Purkinje cell (primary cell): Measurements from ENCODE around the gene C1QTNF5. TPM values are rescaled to one million over a fixed set of nuclear protein-coding genes. Genes with fewer than 3 reads are reported as not detected.

Experiments used
- polyA plus RNA-seq: library from polyadenylated mRNA; unstranded; fragments of >200 nt; fragmentation: Nextera tagmentation; gene quantifications from 2 replicates; pipeline ENCODE4 v1.2.1, GENCODE V29; 2014

C1QTNF5 gene
- not detected in 2 replicates for polyA plus RNA-seq

GRCh38 chr11:119340335-119341221 is at the start of gene C1QTNF5:
Gene C1QTNF5 (minus strand): TSS chr11:119340883. CDS start chr11:119340397, 486 bp downstream.

DNA sequence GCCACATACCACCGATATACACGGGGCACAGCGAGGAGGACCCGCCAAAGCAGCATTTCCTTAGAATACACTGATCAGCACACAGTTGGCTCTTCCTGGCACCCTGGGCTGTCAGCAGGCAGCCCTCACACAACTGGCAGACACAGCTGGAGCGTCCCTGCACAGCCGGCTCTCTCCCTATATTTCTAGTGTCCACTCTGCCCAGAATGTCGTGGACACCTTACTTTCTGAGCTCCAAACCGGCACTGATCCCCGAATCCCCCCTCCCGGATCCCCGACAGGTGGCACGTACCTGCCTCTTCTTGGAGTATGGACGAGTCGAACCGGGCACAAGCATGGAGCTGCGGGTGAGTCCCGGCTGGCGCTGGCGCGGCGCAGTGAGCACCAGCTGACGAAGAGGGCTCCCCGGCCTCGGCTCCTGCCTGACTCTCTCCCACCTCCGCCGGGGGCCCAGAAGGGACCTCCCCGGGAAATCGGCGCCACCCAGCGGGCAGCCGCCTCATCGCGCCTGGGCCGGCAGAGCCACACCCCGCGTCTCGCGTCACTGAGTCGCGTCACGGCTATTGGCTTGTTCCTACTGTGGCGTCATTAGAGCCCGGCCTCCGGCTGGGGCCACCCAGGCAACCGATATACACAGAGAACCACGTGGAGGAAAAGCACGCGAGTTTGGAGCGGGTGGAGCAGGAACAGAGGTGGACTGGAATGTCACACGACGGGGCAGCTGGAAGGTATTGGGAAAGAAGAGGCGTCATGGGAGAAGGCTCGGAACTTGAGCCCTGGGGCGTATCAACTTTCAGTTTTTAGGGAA is 40.7 kb upstream of the C1QTNF5 start, which contains the start of gene USP2:
Gene USP2, minus strand, starts transcription at position 510 of the 808 bp plus-strand sequence. CDS start 8,210 bp downstream, outside the sequence.

GRCh38 chr11:119346605-119347004 is 5.9 kb upstream of the C1QTNF5 start, which contains the start of gene MFRP:
Gene MFRP (minus strand): TSS chr11:119346705. CDS start chr11:119346513, 192 bp downstream.

GRCh38 chr11:119334174-119334930 is 6.3 kb downstream of the C1QTNF5 start, which contains the start of gene RNF26:
Gene RNF26 (plus strand): TSS chr11:119334527. CDS start chr11:119335123, 596 bp downstream.

DNA sequence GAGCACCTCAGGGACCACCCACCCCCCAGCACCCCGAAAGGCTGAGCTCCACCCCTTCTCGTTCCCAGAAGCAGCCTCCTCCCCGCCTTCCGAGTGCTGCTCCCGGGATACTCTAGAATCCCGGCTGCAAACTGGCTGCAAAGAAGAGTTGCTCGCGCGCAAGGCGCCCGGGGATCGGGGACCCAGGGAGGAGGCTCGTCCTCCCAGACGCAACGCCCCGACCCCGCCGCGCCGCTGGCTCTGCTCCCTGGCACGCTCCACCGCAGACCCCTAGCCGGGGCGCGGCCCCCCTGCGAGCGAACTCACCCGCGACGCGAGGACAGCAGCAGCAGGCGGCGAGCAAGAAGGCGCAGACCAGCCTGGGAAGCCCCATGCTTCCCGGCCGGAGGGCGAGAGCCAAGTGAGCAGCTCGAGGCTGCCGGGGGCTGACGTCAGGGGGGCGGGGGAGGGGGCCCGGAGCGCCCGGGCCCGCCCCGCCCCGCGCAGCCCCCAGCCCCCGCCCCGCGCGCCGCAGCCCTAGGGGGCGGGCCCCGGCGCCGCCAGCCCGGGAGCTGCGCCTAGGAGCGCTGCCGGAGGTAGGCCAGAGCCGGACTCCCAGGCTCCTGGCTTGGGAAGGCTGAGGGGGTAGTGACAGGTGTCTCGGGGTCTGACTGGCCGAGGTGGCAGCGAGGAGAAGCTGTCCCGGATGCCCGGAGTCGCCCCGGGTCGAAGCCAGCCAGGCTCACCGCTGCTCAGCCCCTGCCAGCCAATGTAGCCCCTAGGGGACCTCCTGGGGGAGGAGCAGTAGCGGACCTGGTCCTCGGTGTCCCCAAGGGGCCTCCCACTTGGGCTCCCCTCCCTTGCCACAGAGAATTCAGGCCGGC is 23.7 kb downstream of the C1QTNF5 start, which contains the start of gene MCAM:
Gene MCAM, minus strand, starts transcription at position 402 of the 863 bp plus-strand sequence. Its CDS starts 29 bp downstream, at position 373.

Other genes with a start within 250 kb of the C1QTNF5 start
- gene DPAGT1, start 239.0 kb downstream of the C1QTNF5 start, polyA plus RNA-seq = 40.2 and 51.7 TPM in 2 replicates
- 3.4 and 5.0 TPM in 2 replicates for gene C2CD2L, start 233.5 kb downstream of the C1QTNF5 start, polyA plus RNA-seq
- 4.5 and 4.8 TPM in 2 replicates for gene HINFP, start 219.3 kb downstream of the C1QTNF5 start, polyA plus RNA-seq
- 5.4 and 5.6 TPM in 2 replicates for gene ABCG4, start 191.8 kb downstream of the C1QTNF5 start, polyA plus RNA-seq
- 0.23 TPM in 1 of 2 replicates, not detected in the other for gene NLRX1, start 172.2 kb downstream of the C1QTNF5 start, polyA plus RNA-seq
- gene NHERF4, start 155.4 kb downstream of the C1QTNF5 start, polyA plus RNA-seq = not detected in 2 replicates
- gene CBL, start 134.5 kb downstream of the C1QTNF5 start, polyA plus RNA-seq = 10.4 and 17.6 TPM in 2 replicates
- gene MCAM, start 23.8 kb downstream of the C1QTNF5 start, polyA plus RNA-seq = 96.9 and 152 TPM in 2 replicates
- 3.4 and 8.3 TPM in 2 replicates for gene RNF26, start 6.4 kb downstream of the C1QTNF5 start, polyA plus RNA-seq
- gene MFRP, start 5.8 kb upstream of the C1QTNF5 start, polyA plus RNA-seq = not detected in 2 replicates
- gene USP2, start 40.8 kb upstream of the C1QTNF5 start, polyA plus RNA-seq = 7.3 and 11.7 TPM in 2 replicates
- gene THY1, start 82.3 kb upstream of the C1QTNF5 start, polyA plus RNA-seq = 541 and 768 TPM in 2 replicates